Bronchial epithelial cell (primary cell): ENCODE data around the gene LETMD1. TPM values are rescaled to one million over a fixed set of nuclear protein-coding genes. Genes with fewer than 3 reads are reported as not detected.
"Not testable (repeated sequence)": the region's sequence is repeated elsewhere in the genome, so short reads cannot be mapped to it uniquely, and the experiment has no call there.

Experiments used
- DNase-seq: peaks from one replicate; pipeline ENCODE4 v3.0.0-alpha.2; 2010; ENCODE audit warnings: low read depth
- FAIRE-seq: peaks from 2 replicates; lab custom pipeline; 2011; peaks lifted over from hg19 to GRCh38; lab: Jason Lieb, UNC
- H3K27me3 ChIP-seq: 2 replicates; pipeline ENCODE4 v1.5.1; 2011; ENCODE audit warnings: low read length; ENCODE audit not compliant: control insufficient read depth, insufficient read depth
- H3K36me3 ChIP-seq: 2 replicates; pipeline ENCODE4 v1.5.1; 2011; ENCODE audit warnings: low read length; ENCODE audit not compliant: control insufficient read depth, insufficient read depth
- H3K4me3 ChIP-seq: 2 replicates; pipeline ENCODE4 v1.5.1; 2011; ENCODE audit warnings: mild to moderate bottlenecking, low read depth, low read length, control low read depth
- total RNA-seq: library from RNA; depleted of rRNA; stranded (reverse); fragments of >200 nt; gene quantifications from 2 replicates; pipeline ENCODE4 v1.2.1, GENCODE V29; 2014
- TF ChIP-seq, protein P1 (sequence below): IDR thresholded peaks from 2 replicates; pipeline ENCODE4 v1.5.1; 2011; ENCODE audit warnings: mild to moderate bottlenecking, moderate library complexity, low read length, control low read depth, inconsistent platforms; ENCODE audit not compliant: insufficient read depth, severe bottlenecking

LETMD1 gene
- total RNA-seq, 1 donor from 2014 or later: 67.9 TPM

GRCh38 chr12:51071663-51072062, 23.5 kb downstream of the LETMD1 start:
- FAIRE-seq (no peak), DNase-seq (no peak)
- peaks cover 23% of the 10 kb centered on the region for H3K36me3 ChIP-seq
- H3K27me3 ChIP-seq: no peaks in the 10 kb centered on the region
- H3K4me3 ChIP-seq: no peak overlapping the region
- TF ChIP-seq, protein P1, sequence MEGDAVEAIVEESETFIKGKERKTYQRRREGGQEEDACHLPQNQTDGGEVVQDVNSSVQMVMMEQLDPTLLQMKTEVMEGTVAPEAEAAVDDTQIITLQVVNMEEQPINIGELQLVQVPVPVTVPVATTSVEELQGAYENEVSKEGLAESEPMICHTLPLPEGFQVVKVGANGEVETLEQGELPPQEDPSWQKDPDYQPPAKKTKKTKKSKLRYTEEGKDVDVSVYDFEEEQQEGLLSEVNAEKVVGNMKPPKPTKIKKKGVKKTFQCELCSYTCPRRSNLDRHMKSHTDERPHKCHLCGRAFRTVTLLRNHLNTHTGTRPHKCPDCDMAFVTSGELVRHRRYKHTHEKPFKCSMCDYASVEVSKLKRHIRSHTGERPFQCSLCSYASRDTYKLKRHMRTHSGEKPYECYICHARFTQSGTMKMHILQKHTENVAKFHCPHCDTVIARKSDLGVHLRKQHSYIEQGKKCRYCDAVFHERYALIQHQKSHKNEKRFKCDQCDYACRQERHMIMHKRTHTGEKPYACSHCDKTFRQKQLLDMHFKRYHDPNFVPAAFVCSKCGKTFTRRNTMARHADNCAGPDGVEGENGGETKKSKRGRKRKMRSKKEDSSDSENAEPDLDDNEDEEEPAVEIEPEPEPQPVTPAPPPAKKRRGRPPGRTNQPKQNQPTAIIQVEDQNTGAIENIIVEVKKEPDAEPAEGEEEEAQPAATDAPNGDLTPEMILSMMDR: no peak

DNA sequence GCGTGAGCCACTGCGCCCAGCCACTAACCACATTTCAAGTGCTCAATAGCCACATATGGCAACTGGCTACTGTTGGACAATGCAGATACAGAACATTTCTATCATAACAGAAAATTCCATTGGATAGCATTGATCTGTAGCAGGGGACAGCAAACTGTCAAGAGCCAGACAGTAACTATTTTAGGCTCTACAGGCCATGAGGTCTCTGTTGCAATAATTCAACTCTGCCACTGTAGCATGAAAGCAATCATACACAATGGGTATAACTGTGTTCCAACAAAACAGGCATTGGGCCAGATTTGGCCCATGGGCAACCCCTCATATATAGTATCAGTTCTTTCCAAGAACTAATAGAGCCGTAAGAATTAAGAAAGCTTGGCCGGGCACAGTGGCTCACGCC, 27.3 kb downstream of the LETMD1 start:
- FAIRE-seq: no peak
- Histone ChIP-seq H3K4me3 (no peak overlapping the region), H3K36me3 (peaks cover 10% of the 10 kb centered on the region), H3K27me3 (no peaks in the 10 kb centered on the region)
- no peak for DNase-seq
- TF ChIP-seq, protein P1: no peak

DNA sequence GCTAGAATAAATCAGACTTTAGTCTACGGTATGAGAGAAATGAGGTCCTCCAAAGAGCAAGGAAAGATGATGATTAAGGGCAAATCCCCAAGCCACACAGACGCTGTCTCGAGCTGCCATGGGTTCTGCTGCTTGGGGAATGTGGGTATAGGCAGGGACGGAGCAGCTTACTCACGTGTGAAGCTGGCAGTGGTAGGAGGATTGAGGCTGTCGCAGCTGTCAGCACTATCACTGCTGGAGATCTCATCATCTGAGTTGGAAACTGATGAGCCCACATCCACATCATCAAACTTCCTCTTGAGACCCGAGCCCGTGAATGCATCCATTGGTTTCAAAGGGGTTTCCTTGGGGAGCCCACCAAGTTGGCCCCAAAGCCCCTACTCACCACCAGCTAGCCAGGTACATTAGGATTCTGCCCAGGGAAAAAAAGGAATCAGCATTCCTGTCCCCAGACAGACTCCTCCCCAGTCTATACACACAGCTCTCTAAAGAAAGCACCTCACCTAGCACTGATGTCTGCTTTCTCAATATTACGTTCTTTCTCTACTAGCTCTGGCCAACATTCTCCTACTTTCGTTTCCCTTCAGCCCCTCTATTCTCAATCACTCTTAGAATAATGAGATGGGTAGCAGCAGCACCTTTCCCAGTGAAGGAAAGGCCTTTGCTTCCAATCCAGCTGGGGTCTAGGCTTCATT, 28.3 kb downstream of the LETMD1 start:
- Histone ChIP-seq H3K4me3 (no peak overlapping the region), H3K36me3 (peaks cover 9% of the 10 kb centered on the region), H3K27me3 (no peaks in the 10 kb centered on the region)
- DNase-seq (no peak), FAIRE-seq (no peak)
- TF ChIP-seq, protein P1: no peak

DNA sequence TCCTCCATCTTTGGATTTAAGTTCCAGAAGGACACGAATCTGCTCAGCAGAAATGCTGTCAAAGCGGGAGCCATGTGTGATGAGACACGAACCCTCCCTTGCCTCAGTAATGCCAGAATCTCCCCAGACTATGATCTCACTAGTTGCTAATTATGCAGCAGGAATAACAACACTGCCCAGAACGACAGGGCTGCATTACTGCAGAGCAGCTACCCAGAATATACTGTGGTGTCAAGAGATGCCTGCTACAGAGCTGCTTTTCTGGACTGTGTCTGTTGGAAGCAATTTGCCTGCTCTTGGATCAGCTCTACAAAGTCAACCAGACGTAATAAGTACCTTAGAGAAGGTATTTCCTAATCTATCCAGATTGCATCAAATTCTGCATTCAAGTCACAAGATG, 29.8 kb downstream of the LETMD1 start:
- FAIRE-seq (no peak), DNase-seq (no peak)
- Histone ChIP-seq H3K36me3 (peaks cover 7% of the 10 kb centered on the region), H3K27me3 (no peaks in the 10 kb centered on the region), H3K4me3 (no peak overlapping the region)
- TF ChIP-seq, protein P1: no peak

- not testable (repeated sequence) for FAIRE-seq, H3K36me3 ChIP-seq, H3K27me3 ChIP-seq, DNase-seq, H3K4me3 ChIP-seq
Measured at GRCh38 chr12:51078346-51078745, 30.2 kb downstream of the LETMD1 start.

- not testable (repeated sequence) for FAIRE-seq, H3K27me3 ChIP-seq, H3K4me3 ChIP-seq, DNase-seq, H3K36me3 ChIP-seq
Measured at GRCh38 chr12:51078866-51079265, 30.7 kb downstream of the LETMD1 start.

DNA sequence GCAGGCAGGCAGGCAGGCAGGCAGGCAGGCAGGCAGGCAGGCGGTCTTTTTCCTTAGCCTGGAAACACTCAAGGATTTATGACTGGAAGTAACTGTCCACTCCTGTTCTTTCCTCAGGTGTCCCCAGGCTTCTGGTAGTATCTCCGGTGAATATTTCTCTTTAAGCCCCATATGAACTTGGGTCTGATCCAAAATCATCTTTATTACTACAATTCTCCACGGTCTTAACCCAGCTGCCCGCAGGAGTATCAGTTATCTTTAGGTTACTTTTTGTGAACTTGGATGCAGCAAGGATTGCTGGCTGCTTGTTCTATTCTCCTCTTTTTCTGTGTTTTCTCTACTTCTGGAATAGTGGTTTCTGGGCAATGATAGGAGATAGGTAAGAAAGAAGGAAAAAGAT, 32.0 kb downstream of the LETMD1 start:
- peaks cover 4% of the 10 kb centered on the region for H3K36me3 ChIP-seq
- H3K4me3 ChIP-seq: no peak overlapping the region
- H3K27me3 ChIP-seq: no peaks in the 10 kb centered on the region
- TF ChIP-seq, protein P1: no peak
- FAIRE-seq: no peak
- no peak for DNase-seq
